ENCODE results near the gene RPA1. TPM values are rescaled to one million over a fixed set of nuclear protein-coding genes. Genes with fewer than 3 reads are reported as not detected.

RPA1 gene
- total RNA-seq, 1 experiment from 2014 or later: 41.1 TPM

DNA sequence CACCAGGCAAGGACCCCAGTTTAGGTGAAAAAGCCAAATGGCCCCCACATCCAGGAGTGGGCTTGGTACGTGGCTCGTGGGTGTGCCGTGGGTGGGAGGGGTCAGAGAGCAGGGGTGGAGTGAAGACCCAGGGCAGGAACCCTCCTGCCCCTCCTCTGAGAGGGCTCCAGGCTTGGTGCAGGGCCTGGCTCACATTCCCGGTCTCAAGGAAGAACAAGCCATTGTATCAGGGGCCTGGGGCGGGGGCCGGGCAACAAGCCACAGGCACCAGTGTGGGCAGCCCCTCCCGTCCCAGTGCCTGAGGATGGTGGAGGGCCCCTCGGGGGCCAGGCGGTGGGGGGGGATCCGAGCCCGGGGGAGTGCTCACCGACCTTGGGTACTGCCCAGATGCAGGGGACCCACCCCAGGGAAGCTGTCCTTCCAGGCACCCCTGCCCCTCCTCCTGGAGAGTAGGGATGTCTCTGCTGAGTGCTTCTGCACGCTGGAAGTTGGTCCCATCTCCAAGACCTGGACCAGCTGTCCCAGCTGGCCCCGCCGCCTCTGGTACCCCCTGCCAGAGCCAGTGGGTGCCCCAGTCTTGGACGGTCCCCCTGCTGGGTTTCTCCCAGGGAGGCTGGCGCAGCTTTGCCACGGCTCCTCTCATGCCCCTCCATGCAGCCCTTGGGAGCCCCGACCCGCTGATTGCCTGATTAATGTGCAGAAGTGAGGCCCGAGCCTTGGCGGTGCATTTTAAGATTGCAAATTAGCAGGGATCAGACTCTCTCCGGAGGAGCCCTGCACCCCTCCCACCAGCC is 111.7 kb downstream of the RPA1 start:
- no peak for DNase-seq (ENCODE audit: low spot score)

- no peak for DNase-seq (ENCODE audit: low spot score)
These were observed 112.2 kb downstream of the RPA1 start for GRCh38 chr17:1942066-1942365.

- no peak for DNase-seq (ENCODE audit: low spot score)
These were observed 113.0 kb downstream of the RPA1 start for GRCh38 chr17:1942666-1943435.

DNA sequence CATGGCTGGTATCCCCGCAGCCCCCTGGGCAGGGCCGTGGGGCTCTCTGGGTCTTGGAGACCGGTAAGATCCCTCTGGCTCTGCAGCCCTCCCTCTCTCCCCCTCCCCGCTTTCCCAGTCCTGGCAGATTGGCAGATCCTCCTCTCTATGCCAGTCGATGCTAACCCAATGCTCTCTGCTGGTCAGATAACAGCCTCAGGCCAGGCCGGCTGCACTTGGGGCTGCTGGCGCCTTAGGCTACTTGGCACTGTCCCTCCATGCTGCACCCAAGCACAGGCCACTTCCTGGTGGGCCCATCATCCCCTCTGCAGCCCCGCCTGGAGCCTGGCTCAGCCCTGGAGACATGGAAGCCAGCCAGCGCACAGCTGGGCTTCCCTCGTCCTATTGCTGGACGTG is 113.6 kb downstream of the RPA1 start:
- DNase-seq (ENCODE audit: low spot score): no peak

DNA sequence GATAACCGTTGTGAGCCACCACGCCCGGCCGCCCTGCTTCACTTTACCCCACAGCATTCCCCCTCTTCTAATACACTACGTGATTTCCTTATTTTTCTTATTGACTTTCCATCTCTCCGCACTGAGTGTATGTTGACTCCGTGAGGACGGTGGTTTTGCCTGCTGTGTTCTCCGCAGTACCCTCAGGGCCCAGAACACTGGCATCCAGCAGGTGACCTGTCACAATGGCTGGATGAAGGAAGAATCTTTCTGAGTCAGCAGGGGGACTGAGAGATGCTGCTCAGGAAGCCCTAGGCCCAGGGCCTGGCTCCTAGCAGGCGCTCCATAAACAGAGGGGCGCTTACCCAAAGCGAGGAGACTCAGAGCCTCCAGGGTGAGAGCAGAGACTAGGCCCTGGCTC is 115.8 kb downstream of the RPA1 start:
- no peak for DNase-seq (ENCODE audit: low spot score)

DNA sequence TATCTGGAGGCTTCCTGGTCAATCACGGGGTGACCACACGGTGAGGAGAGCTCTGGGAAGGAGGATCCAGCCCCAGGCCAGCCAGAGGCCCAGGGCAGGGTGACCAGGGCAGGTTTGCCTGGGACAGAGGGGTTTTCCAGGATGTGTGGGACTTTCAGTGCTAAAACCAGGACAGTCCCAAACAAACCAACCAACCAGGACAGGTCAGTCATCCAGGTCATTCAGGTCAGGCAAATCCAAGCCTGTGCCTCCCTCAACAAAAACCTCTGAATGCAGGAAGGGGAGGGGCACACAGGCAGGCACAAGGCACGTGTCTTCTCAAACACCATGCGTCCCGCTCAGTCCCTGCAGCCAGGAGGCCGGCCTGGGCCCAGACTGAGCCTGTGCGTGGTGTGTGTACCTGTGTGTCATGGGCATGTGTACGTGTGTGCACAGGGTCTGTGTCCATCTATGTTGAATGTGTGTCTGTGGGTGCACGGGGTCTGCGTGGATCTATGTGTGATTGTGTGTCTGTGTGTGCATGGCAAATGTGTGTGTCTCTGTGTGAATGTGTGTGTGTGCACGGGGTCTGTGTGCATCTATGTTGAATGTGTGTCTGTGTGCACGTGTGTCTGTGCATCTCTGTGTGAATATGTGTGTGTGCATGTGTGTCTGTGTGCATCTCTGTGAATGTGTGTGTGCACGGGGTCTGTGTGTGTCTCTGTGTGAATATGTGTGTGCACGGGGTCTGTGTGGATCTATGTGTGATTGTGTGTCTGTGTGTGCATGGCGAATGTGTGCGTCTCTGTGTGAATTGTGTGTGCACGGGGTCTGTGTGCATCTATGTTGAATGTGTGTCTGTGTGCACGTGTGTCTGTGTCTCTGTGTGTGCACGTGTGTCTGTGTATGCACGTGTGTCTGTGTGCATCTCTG is 116.5 kb downstream of the RPA1 start:
- DNase-seq (ENCODE audit: low spot score): no peak

GRCh38 chr17:1947229-1947742 is 117.5 kb downstream of the RPA1 start:
- no peak for DNase-seq (ENCODE audit: low spot score)

- no peak for DNase-seq (ENCODE audit: low spot score)
These were observed 118.1 kb downstream of the RPA1 start for GRCh38 chr17:1947743-1948516.

GRCh38 chr17:1948517-1948825 is 118.7 kb downstream of the RPA1 start:
- DNase-seq (ENCODE audit: low spot score): no peak

Other genes with a start within 250 kb of the RPA1 start
- gene SLC43A2, start 201.2 kb upstream of the RPA1 start, total RNA-seq (2014; rRNA removed; shearing (Covaris generic)): 6.5 and 8.0 TPM in 2 replicates
- gene SCARF1, start 184.3 kb upstream of the RPA1 start, total RNA-seq (2014; rRNA removed; shearing (Covaris generic)): 1.0 and 1.1 TPM in 2 replicates
- gene RILP, start 180.1 kb upstream of the RPA1 start, total RNA-seq (2014; rRNA removed; shearing (Covaris generic)): 5.6 and 20.3 TPM in 2 replicates
- 77.9 and 90.5 TPM in 2 replicates for gene PRPF8, start 145.1 kb upstream of the RPA1 start, total RNA-seq (2014; rRNA removed; shearing (Covaris generic))
- gene TLCD2, start 119.6 kb upstream of the RPA1 start, total RNA-seq (2014; rRNA removed; shearing (Covaris generic)): 0.45 and 0.50 TPM in 2 replicates
- 22.2 and 25.5 TPM in 2 replicates for gene WDR81, start 105.3 kb upstream of the RPA1 start, total RNA-seq (2014; rRNA removed; shearing (Covaris generic))
- 0.64 and 1.9 TPM in 2 replicates for gene SERPINF2, start 87.1 kb upstream of the RPA1 start, total RNA-seq (2014; rRNA removed; shearing (Covaris generic))
- gene SERPINF1, start 67.9 kb upstream of the RPA1 start, total RNA-seq (2014; rRNA removed; shearing (Covaris generic)): 11.0 and 13.4 TPM in 2 replicates
- gene SMYD4, start 103 bp upstream of the RPA1 start, total RNA-seq (2014; rRNA removed; shearing (Covaris generic)): 5.1 and 7.7 TPM in 2 replicates
- gene RTN4RL1, start 195.3 kb downstream of the RPA1 start, total RNA-seq (2014; rRNA removed; shearing (Covaris generic)): 1.7 and 2.2 TPM in 2 replicates
- 31.2 and 33.2 TPM in 2 replicates for gene DPH1, start 200.1 kb downstream of the RPA1 start, total RNA-seq (2014; rRNA removed; shearing (Covaris generic))
- 104 and 128 TPM in 2 replicates for gene OVCA2, start 212.0 kb downstream of the RPA1 start, total RNA-seq (2014; rRNA removed; shearing (Covaris generic))
- gene HIC1, start 225.1 kb downstream of the RPA1 start, total RNA-seq (2014; rRNA removed; shearing (Covaris generic)): 7.3 and 12.5 TPM in 2 replicates